Ovary (tissue), 9 donors: Measurements from ENCODE around the gene AP1G1. TPM values are rescaled to one million over a fixed set of nuclear protein-coding genes. Genes with fewer than 3 reads are reported as not detected.

Source experiments
- DNase-seq, 5 donors: peaks; one replicate each; pipeline ENCODE4 v3.0.0-alpha.2; 2019 to 2020
- H3K27ac ChIP-seq, 2 donors: fragments of 200-600 bp; one replicate each; pipeline versions ENCODE4 v1.5.1 to v1.8.0; 2019 to 2022
- H3K27me3 ChIP-seq: fragments of 200-600 bp; one replicate; pipeline ENCODE4 v1.8.0; 2022
- H3K36me3 ChIP-seq: fragments of 200-600 bp; sonication (generic); one replicate; pipeline ENCODE4 v1.5.1; 2019
- H3K4me1 ChIP-seq: one replicate; pipeline ENCODE4 v1.8.1; 2013; ENCODE audit warnings: mild to moderate bottlenecking, moderate library complexity; ENCODE audit not compliant: insufficient read depth
- H3K4me3 ChIP-seq: fragments of 200-600 bp; sonication (generic); one replicate; pipeline ENCODE4 v1.5.1; 2017
- H3K9me3 ChIP-seq, 2 donors: fragments of 200-600 bp in 1 of 2; sonication (generic) in 1 of 2; one replicate each; pipeline versions ENCODE4 v1.5.1 to v1.8.1; 2013 to 2019; ENCODE audit warnings: mild to moderate bottlenecking in 1 of 2, moderate library complexity in 1 of 2
- EP300 ChIP-seq: sonication (generic); formaldehyde crosslinking; IDR thresholded peaks from one replicate; pipeline ENCODE4 v1.6.1; 2017; ENCODE audit warnings: antibody characterized with exemption
- POLR2A ChIP-seq: fragments of 450-650 bp; IDR thresholded peaks from one replicate; pipeline ENCODE4 v1.6.1; 2017; ENCODE audit warnings: antibody characterized with exemption, mild to moderate bottlenecking, moderate library complexity
- WGBS, 3 donors: extraction: QIAGEN DNeasy Blood & Tissue Kit in 1 of 3; methylation state at CpG; one replicate each; pipeline versions ENCODE4 v1.1.5 to v1.1.7; 2013 to 2017; 5-methylcytosine and 5-hydroxymethylcytosine counted together
- intact Hi-C, 4 donors: fragments of 100-400 bp; cut with DNase I; formaldehyde crosslinking; loops; one replicate each; pipeline versions ENCODE4 v1.11.0 to v1.15.1; 2022 to 2023
- polyA plus RNA-seq, 2 donors: library from polyadenylated mRNA; stranded (reverse); fragments of 200-250 nt in 1 of 2; fragments of 350-450 nt in 1 of 2; fragmentation: Illumina TruSeq in 1 of 2; extraction: RNeasy Lipid Tissue Mini Kit (QIAGEN cat#74804) in 1 of 2; gene quantifications; one replicate each; pipeline ENCODE4 v1.2.3, GENCODE V29; 2013 to 2014
- total RNA-seq, 7 donors: library from RNA; depleted of rRNA in 2 of 7; stranded (reverse); fragments of >200 nt in 2 of 7; fragmentation: NEBNext Ultra II Directional in 3 of 7; extraction: Animal tissue kit (Norgen Biotek cat#: 25700) in 3 of 7; gene quantifications; one replicate each; pipeline versions ENCODE4 v1.1.0 to v1.2.4, GENCODE V29; 2016 to 2023
- TF ChIP-seq, protein P1 (sequence below), 3 donors: fragments of 450-650 bp in 2 of 3; fragments of 200-600 bp in 1 of 3; IDR thresholded peaks; one replicate each; pipeline versions ENCODE4 v1.5.1 to v1.8.0; 2016 to 2022; ENCODE audit warnings: antibody characterized with exemption in 3 of 3, mild to moderate bottlenecking in 1 of 3
- donor health status: DM: no; HTN: no; CAD: no; lungs with moderate emphysema.
- donor health status: DM: no; HTN: no; CAD: no.
- donor health status: Bipolar disorder and iron deficiency.
- donor health status: DM: yes; HTN: yes; CAD: no.
- donor health status: DM: no; HTN: no; CAD: no.
- donor health status: DM: yes; HTN: yes; CAD: no.

The AP1G1 gene
- total and polyA plus RNA-seq, 9 donors = 14.2 to 71.7 (median 54.3) TPM

DNA sequence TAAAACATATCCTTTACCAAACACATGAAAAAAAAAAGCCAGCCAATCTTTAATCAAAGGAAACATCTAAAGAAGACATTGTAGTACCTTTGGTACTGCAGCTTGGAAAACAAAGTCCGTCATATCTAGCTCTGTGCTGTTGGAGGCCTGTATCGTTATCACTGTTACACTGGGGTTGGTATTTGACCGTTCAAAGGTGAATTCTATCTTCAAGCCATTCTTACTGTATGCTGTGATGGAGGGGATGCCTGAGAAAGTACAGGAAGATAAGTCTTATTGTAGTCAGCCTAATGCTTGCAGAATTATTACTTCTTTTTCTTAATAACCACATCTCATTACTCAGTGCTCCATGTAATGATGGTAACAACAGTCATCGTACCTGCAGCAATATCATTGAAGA, 69.8 kb downstream of the AP1G1 start:
- Histone ChIP-seq H3K27me3 (no peaks in the 10 kb centered on the region), H3K36me3 (no peaks in the 10 kb centered on the region), H3K27ac (no peak overlapping the region), H3K4me1 (no peaks in the 10 kb centered on the region), H3K9me3 (no peaks in the 10 kb centered on the region), H3K4me3 (no peak overlapping the region)
- TF ChIP-seq, protein P1, sequence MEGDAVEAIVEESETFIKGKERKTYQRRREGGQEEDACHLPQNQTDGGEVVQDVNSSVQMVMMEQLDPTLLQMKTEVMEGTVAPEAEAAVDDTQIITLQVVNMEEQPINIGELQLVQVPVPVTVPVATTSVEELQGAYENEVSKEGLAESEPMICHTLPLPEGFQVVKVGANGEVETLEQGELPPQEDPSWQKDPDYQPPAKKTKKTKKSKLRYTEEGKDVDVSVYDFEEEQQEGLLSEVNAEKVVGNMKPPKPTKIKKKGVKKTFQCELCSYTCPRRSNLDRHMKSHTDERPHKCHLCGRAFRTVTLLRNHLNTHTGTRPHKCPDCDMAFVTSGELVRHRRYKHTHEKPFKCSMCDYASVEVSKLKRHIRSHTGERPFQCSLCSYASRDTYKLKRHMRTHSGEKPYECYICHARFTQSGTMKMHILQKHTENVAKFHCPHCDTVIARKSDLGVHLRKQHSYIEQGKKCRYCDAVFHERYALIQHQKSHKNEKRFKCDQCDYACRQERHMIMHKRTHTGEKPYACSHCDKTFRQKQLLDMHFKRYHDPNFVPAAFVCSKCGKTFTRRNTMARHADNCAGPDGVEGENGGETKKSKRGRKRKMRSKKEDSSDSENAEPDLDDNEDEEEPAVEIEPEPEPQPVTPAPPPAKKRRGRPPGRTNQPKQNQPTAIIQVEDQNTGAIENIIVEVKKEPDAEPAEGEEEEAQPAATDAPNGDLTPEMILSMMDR (IDR thresholded peaks at IDR 0.05) = no peak
- TF ChIP-seq POLR2A = no peak
- no peak for TF ChIP-seq EP300
- DNase-seq = no peak
- WGBS, 3 donors = 87 to 94% (median 93%) methylated on average over 4 of the region's 4 CpGs
- intact Hi-C loops = no loop called here

DNA sequence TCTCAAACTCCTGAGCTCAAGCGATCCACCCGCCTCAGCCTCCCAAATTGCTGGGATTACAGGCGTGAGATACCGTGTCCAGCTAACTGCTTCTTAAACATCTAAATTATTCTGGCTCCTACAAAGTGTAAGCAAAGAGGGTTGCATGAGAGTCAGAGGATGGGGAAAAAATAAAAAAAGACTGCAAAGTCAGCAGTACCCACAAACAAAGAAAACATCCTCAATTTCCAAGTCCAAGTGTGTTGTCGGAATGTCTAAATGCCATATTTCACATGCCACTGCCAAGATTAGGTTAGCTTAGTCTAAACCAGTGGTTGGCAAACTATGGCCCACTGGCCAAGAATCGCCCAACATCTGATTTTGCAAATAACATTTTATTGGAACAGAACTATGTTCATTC, 71.1 kb downstream of the AP1G1 start:
- TF ChIP-seq, protein P1 (IDR thresholded peaks at IDR 0.05) = no peak
- TF ChIP-seq EP300 (no peak), POLR2A (no peak)
- Histone ChIP-seq H3K27ac (no peak overlapping the region), H3K4me3 (no peak overlapping the region), H3K9me3 (no peaks in the 10 kb centered on the region), H3K27me3 (no peaks in the 10 kb centered on the region), H3K4me1 (no peaks in the 10 kb centered on the region), H3K36me3 (no peaks in the 10 kb centered on the region)
- intact Hi-C loops = no loop called here
- no peak for DNase-seq
- WGBS, 3 donors = 93 to 96% (median 93%) methylated on average over 6 of the region's 6 CpGs

DNA sequence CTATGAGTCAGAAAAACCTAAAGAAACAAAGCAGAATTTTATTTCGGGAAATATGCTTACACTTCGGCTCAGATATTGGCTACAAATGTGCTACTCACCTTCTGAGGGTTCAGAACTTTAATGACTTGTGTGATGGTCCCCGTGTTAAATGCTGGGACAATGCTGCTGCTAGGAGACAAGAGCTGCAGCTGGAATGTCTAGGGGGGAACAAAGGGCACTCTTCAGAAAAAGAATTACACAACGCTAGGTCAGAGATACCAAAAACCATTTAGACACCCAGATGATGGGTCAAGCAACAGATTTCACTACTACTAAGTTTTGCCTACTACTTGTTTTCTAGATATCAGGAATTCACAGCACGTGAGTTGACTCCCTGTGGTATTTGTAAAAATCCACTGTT, 74.1 kb downstream of the AP1G1 start:
- H3K36me3 ChIP-seq = no peaks in the 10 kb centered on the region
- intact Hi-C loops = no loop called here
- H3K4me1 ChIP-seq = no peaks in the 10 kb centered on the region
- H3K27me3 ChIP-seq = no peaks in the 10 kb centered on the region
- H3K9me3 ChIP-seq = no peaks in the 10 kb centered on the region
- no peak overlapping the region for H3K4me3 ChIP-seq
- H3K27ac ChIP-seq = no peak overlapping the region
- WGBS, 3 donors = 78 to 82% (median 80%) methylated on average over 5 of the region's 5 CpGs
- no peak for TF ChIP-seq POLR2A
- TF ChIP-seq, protein P1 (IDR thresholded peaks at IDR 0.05) = no peak
- no peak for TF ChIP-seq EP300
- no peak for DNase-seq

DNA sequence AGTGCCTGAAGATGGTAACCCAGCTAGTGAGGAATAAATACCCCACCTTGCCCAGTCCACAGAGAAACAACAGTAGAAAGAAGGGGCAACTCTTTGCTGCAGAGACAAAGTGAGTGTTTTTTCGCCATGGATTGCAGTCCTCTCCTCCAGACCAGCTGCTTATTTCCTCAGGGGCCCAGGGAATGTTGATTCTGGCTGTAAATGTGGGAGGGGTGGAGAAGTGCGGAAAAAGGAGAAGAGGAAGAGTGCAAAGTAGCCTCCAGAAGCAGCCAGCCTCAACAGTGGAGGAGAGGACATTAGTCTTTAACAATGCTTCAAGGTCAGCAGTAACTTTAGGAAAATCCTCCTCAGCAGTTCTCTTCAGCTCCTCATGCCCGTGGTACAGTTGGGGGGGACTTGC, 76.0 kb downstream of the AP1G1 start:
- no peak overlapping the region for H3K4me3 ChIP-seq
- no peaks in the 10 kb centered on the region for H3K9me3 ChIP-seq
- 81 to 89% (median 82%) methylated on average over 3 of the region's 3 CpGs for WGBS, 3 donors
- H3K4me1 ChIP-seq = no peaks in the 10 kb centered on the region
- intact Hi-C loops = no loop called here
- H3K27ac ChIP-seq = no peak overlapping the region
- no peak for TF ChIP-seq EP300
- TF ChIP-seq, protein P1 (IDR thresholded peaks at IDR 0.05) = no peak
- no peak for TF ChIP-seq POLR2A
- no peak for DNase-seq
- H3K27me3 ChIP-seq = no peaks in the 10 kb centered on the region
- no peaks in the 10 kb centered on the region for H3K36me3 ChIP-seq
